Stomach (tissue), 9 donors: Measurements from ENCODE around the gene RPTOR. TPM values are rescaled to one million over a fixed set of nuclear protein-coding genes. Genes with fewer than 3 reads are reported as not detected.

Experiments
- DNase-seq, 2 donors: peaks; one replicate each; pipeline versions ENCODE4 v3.0.0 to v3.0.0-alpha.2; 2013 to 2019
- H3K27ac ChIP-seq, 5 donors: fragments of 200-600 bp in 4 of 5; sonication (generic) in 4 of 5; one replicate each; pipeline ENCODE4 v1.5.1; 2013 to 2019; ENCODE audit warnings: mild to moderate bottlenecking in 1 of 5, moderate library complexity in 1 of 5
- H3K27me3 ChIP-seq, 3 donors: fragments of 200-600 bp; sonication (generic); one replicate each; pipeline ENCODE4 v1.5.1; 2017 to 2019; ENCODE audit warnings: mixed run types in 1 of 3
- H3K36me3 ChIP-seq, 4 donors: fragments of 200-600 bp; sonication (generic); 1 replicate in 3 of 4; 2 replicates in 1 of 4; pipeline ENCODE4 v1.5.1; 2016 to 2019
- H3K4me1 ChIP-seq, 4 donors: fragments of 200-600 bp; sonication (generic); one replicate each; pipeline ENCODE4 v1.5.1; 2016 to 2019
- H3K4me3 ChIP-seq, 4 donors: fragments of 200-600 bp; sonication (generic) in 3 of 4; one replicate each; pipeline ENCODE4 v1.5.1; 2016 to 2019; ENCODE audit warnings: mild to moderate bottlenecking in 1 of 4
- H3K9me3 ChIP-seq, 4 donors: fragments of 200-600 bp; sonication (generic); one replicate each; pipeline ENCODE4 v1.5.1; 2016 to 2019
- EP300 ChIP-seq: sonication (generic); formaldehyde crosslinking; IDR thresholded peaks from one replicate; pipeline ENCODE4 v1.6.1; 2017; ENCODE audit warnings: antibody characterized with exemption
- POLR2A ChIP-seq, 4 donors: fragments of 450-650 bp; IDR thresholded peaks; one replicate each; pipeline ENCODE4 v1.6.1; 2016; ENCODE audit warnings: antibody characterized with exemption in 4 of 4, control low read depth in 2 of 4, mild to moderate bottlenecking in 1 of 4, moderate library complexity in 1 of 4
- POLR2AphosphoS5 ChIP-seq, 3 donors: sonication (generic); formaldehyde crosslinking; IDR thresholded peaks; one replicate each; pipeline ENCODE4 v1.6.1; 2016; ENCODE audit warnings: antibody characterized with exemption in 3 of 3
- WGBS, 5 donors: extraction: QIAGEN DNeasy Blood & Tissue Kit in 3 of 5; methylation state at CpG; one replicate each; pipeline versions ENCODE4 v1.1.5 to v1.1.7; 2013 to 2018; 5-methylcytosine and 5-hydroxymethylcytosine counted together
- intact Hi-C: fragments of 100-400 bp; cut with DNase I; formaldehyde crosslinking; loops from one replicate; pipeline ENCODE4 v1.15.1; 2023; ENCODE audit warnings: low total_unique reads
- polyA plus RNA-seq, 3 donors: library from polyadenylated mRNA; stranded (reverse); fragments of 200-250 nt; gene quantifications; one replicate each; pipeline ENCODE4 v1.2.3, GENCODE V29; 2013
- total RNA-seq, 5 donors: library from RNA; depleted of rRNA; stranded (reverse); fragments of >200 nt; gene quantifications; one replicate each; pipeline versions ENCODE4 v1.1.0 to v1.2.3, GENCODE V29; 2014 to 2016
- TF ChIP-seq, protein P1 (sequence below), 7 experiments: fragments of 450-650 bp in 4 of 7; fragments of 200-600 bp in 3 of 7; sonication (generic) in 3 of 7; IDR thresholded peaks; one replicate each; pipeline ENCODE4 v1.5.1; 2016 to 2019; ENCODE audit warnings: antibody characterized with exemption in 7 of 7, control low read depth in 2 of 7, mild to moderate bottlenecking in 1 of 7
- donor health status: healthy with polysubstance abuse.
- donor health status: Bipolar disorder and iron deficiency.
- donor health status: healthy.

Gene RPTOR
- total and polyA plus RNA-seq, 8 donors: 3.8 to 103 (median 19.3) TPM

DNA sequence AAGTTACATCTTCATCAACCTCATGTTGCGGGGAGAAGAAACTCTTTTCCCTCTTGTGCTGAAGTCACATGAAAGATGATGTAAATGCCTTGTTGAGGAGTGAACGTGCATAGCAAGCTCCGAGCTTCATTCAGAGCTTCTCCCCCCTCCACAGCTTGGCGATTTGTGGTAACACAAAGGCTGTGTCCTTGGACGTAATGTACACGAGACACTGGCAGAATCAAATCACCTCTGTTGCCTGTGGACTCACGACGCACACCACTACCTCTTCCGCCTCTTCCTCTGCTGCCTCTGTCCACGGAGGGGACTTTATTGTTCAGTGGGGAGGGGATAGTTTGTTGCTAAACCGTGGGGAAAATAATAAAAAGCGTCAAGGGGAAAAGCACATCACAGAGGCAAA, 392.1 kb downstream of the RPTOR start:
- intact Hi-C loops: no loop called here
- Histone ChIP-seq H3K36me3 (peaks cover 0 to 38% (median 26%) of the 10 kb centered on the region in 4 donors), H3K27me3 (no peaks in the 10 kb centered on the region), H3K9me3 (no peaks in the 10 kb centered on the region), H3K4me3 (no peak overlapping the region), H3K27ac (no peak overlapping the region), H3K4me1 (peaks cover 2 to 18% (median 6%) of the 10 kb centered on the region in 4 donors)
- DNase-seq: no peak
- WGBS, 5 donors: 83 to 89% (median 86%) methylated on average over 12 of the region's 12 CpGs
- TF ChIP-seq EP300 (no peak), POLR2A (IDR thresholded peaks at IDR 0.05) (no peak), POLR2AphosphoS5 (IDR thresholded peaks at IDR 0.05) (no peak)
- TF ChIP-seq, protein P1, sequence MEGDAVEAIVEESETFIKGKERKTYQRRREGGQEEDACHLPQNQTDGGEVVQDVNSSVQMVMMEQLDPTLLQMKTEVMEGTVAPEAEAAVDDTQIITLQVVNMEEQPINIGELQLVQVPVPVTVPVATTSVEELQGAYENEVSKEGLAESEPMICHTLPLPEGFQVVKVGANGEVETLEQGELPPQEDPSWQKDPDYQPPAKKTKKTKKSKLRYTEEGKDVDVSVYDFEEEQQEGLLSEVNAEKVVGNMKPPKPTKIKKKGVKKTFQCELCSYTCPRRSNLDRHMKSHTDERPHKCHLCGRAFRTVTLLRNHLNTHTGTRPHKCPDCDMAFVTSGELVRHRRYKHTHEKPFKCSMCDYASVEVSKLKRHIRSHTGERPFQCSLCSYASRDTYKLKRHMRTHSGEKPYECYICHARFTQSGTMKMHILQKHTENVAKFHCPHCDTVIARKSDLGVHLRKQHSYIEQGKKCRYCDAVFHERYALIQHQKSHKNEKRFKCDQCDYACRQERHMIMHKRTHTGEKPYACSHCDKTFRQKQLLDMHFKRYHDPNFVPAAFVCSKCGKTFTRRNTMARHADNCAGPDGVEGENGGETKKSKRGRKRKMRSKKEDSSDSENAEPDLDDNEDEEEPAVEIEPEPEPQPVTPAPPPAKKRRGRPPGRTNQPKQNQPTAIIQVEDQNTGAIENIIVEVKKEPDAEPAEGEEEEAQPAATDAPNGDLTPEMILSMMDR (IDR thresholded peaks at IDR 0.05): no peak

GRCh38 chr17:80937462-80938381, 393.1 kb downstream of the RPTOR start:
- H3K4me1 ChIP-seq: peaks cover 12 to 28% (median 16%) of the 10 kb centered on the region in 4 donors
- intact Hi-C loops: no loop called here
- DNase-seq: no peak
- WGBS, 5 donors: 84 to 88% (median 86%) methylated on average over 27 to 28 of the region's 28 CpGs
- H3K4me3 ChIP-seq: no peak overlapping the region
- H3K27me3 ChIP-seq: no peaks in the 10 kb centered on the region
- no peak overlapping the region for H3K27ac ChIP-seq
- no peaks in the 10 kb centered on the region for H3K9me3 ChIP-seq
- H3K36me3 ChIP-seq: peaks cover 0 to 41% (median 30%) of the 10 kb centered on the region in 4 donors
- TF ChIP-seq POLR2A (IDR thresholded peaks at IDR 0.05) (no peak), EP300 (no peak), POLR2AphosphoS5 (IDR thresholded peaks at IDR 0.05) (no peak)
- TF ChIP-seq, protein P1 (IDR thresholded peaks at IDR 0.05): no peak

DNA sequence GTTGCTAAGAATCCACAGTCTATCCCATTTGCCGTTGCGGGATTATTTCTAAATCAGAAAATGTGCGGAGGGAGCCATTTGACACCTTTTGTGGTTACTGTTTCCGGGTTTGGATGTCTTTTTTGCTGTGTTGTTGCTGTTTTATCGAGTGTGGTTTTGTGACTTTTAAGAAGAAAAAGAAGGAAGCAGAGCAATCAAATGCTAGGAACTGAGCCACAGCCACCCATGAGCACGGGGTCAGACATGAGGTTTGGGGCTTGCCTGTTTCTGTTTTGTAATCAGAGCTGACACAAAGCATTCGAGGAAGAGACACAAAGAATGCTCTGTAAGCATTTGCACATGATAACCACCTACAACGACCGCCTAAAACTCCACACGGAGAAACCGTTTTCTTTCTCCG, 393.9 kb downstream of the RPTOR start:
- Histone ChIP-seq H3K4me1 (peaks cover 18 to 36% (median 23%) of the 10 kb centered on the region in 4 donors), H3K36me3 (peaks cover 0 to 41% (median 30%) of the 10 kb centered on the region in 4 donors), H3K9me3 (no peaks in the 10 kb centered on the region), H3K4me3 (no peak overlapping the region), H3K27me3 (no peaks in the 10 kb centered on the region), H3K27ac (no peak overlapping the region)
- no peak for TF ChIP-seq POLR2A (IDR thresholded peaks at IDR 0.05)
- TF ChIP-seq, protein P1 (IDR thresholded peaks at IDR 0.05): no peak
- TF ChIP-seq POLR2AphosphoS5 (IDR thresholded peaks at IDR 0.05): no peak
- no peak for TF ChIP-seq EP300
- intact Hi-C loops: no loop called here
- 71 to 81% (median 78%) methylated on average over 12 of the region's 12 CpGs for WGBS, 5 donors
- DNase-seq: peak in 1 of 2 donors; percentile 54

- 94 to 95% (median 94%) methylated on average over 27 of the region's 27 CpGs for WGBS, 5 donors
- no peaks in the 10 kb centered on the region for H3K9me3 ChIP-seq
- peaks cover 0 to 41% (median 30%) of the 10 kb centered on the region in 4 donors for H3K36me3 ChIP-seq
- intact Hi-C loops: no loop called here
- no peak overlapping the region for H3K27ac ChIP-seq
- H3K27me3 ChIP-seq: no peaks in the 10 kb centered on the region
- DNase-seq: no peak
- H3K4me3 ChIP-seq: no peak overlapping the region
- H3K4me1 ChIP-seq: peaks cover 18 to 40% (median 24%) of the 10 kb centered on the region in 4 donors
- TF ChIP-seq POLR2A (IDR thresholded peaks at IDR 0.05) (no peak), POLR2AphosphoS5 (IDR thresholded peaks at IDR 0.05) (no peak), EP300 (no peak)
- TF ChIP-seq, protein P1 (IDR thresholded peaks at IDR 0.05): no peak
Measured at GRCh38 chr17:80939151-80940145, 394.8 kb downstream of the RPTOR start.
